B cell (primary cell): Measurements from ENCODE around the gene CFAP20. TPM values are rescaled to one million over a fixed set of nuclear protein-coding genes. Genes with fewer than 3 reads are reported as not detected.

Source experiments
- ATAC-seq: fragments of 200-7000 bp; cut with Tn5 transposase; one replicate; pipeline ENCODE4 v1.10.0; 2021; ENCODE audit warnings: low read depth, mild to moderate bottlenecking, moderate number of reproducible peaks, moderate library complexity
- CTCF ChIA-PET: fragments of 350-600 bp; sonication (Branson Sonifier 250); formaldehyde crosslinking; loops from one replicate; lab custom pipeline; 2021; ENCODE audit warnings: antibody characterized with exemption, inconsistent platforms; lab: Charles Lee
- POLR2A ChIA-PET: fragments of 350-600 bp; sonication (Branson Sonifier 250); formaldehyde crosslinking; loops from one replicate; lab custom pipeline; 2021; ENCODE audit warnings: antibody characterized with exemption; lab: Charles Lee
- DNase-seq: peaks from one replicate; pipeline ENCODE4 v3.0.0; 2013
- H2AFZ ChIP-seq: 2 replicates; pipeline ENCODE4 v1.6.1; 2012; ENCODE audit warnings: mild to moderate bottlenecking, low read depth, low read length; ENCODE audit not compliant: insufficient read depth, poor library complexity, severe bottlenecking
- H3K27ac ChIP-seq, 2 donors: 1 replicate in 1 of 2; 2 replicates in 1 of 2; pipeline ENCODE4 v1.5.1; 2012 to 2013; ENCODE audit warnings: low read length in 2 of 2, mild to moderate bottlenecking in 2 of 2, moderate library complexity in 1 of 2
- H3K27me3 ChIP-seq, 4 experiments: fragments of 200-600 bp in 1 of 4; sonication (generic) in 1 of 4; replicated peaks in 1 of 4; 1 replicate in 2 of 4; 2 replicates in 2 of 4; pipeline versions ENCODE4 v1.6.1 to v1.7.0; 2013 to 2016; ENCODE audit warnings: low read length in 3 of 4, mild to moderate bottlenecking in 2 of 4, mixed read lengths in 1 of 4, moderate library complexity in 1 of 4; ENCODE audit not compliant: insufficient read depth in 4 of 4, control insufficient read depth in 3 of 4; ENCODE audit errors: control extremely low read depth in 1 of 4
- H3K36me3 ChIP-seq, 2 experiments: replicated peaks in 1 of 2; 1 replicate in 1 of 2; 2 replicates in 1 of 2; pipeline versions ENCODE4 v1.6.1 to v1.7.1; 2013; ENCODE audit warnings: low read length in 1 of 2; ENCODE audit not compliant: insufficient read depth in 2 of 2, control insufficient read depth in 1 of 2; ENCODE audit errors: control extremely low read depth in 1 of 2, extremely low read depth in 1 of 2
- H3K4me1 ChIP-seq, 2 donors: fragments of 200-600 bp in 1 of 2; sonication (generic) in 1 of 2; 1 replicate in 1 of 2; 2 replicates in 1 of 2; pipeline versions ENCODE4 v1.5.1 to v1.6.1; 2013 to 2017; ENCODE audit warnings: low read length in 2 of 2; ENCODE audit not compliant: control insufficient read depth in 2 of 2, insufficient read depth in 2 of 2
- H3K4me2 ChIP-seq: replicated peaks from 2 replicates; pipeline ENCODE3; 2012; ENCODE audit warnings: mild to moderate bottlenecking, low read depth, low read length; ENCODE audit not compliant: poor library complexity, severe bottlenecking
- H3K4me3 ChIP-seq, 5 experiments: fragments of 200-600 bp in 1 of 5; sonication (generic) in 1 of 5; 1 replicate in 3 of 5; 2 replicates in 2 of 5; pipeline versions ENCODE4 v1.5.1 to v1.7.0; 2011 to 2016; ENCODE audit warnings: low read length in 4 of 5, mild to moderate bottlenecking in 4 of 5, low read depth in 2 of 5, control low read depth in 1 of 5, moderate library complexity in 1 of 5; ENCODE audit not compliant: insufficient read depth in 1 of 5; ENCODE audit errors: control extremely low read depth in 1 of 5, extremely low read depth in 1 of 5
- H3K79me2 ChIP-seq: fragments of 200-600 bp; sonication (generic); one replicate; pipeline ENCODE4 v1.6.0; 2016; ENCODE audit warnings: low read length; ENCODE audit not compliant: control insufficient read depth, insufficient read depth
- H3K9ac ChIP-seq: fragments of 200-600 bp; sonication (generic); 2 replicates; pipeline ENCODE4 v1.6.1; 2017; ENCODE audit warnings: mild to moderate bottlenecking, low read length, moderate library complexity
- H3K9me3 ChIP-seq, 3 donors: one replicate each; pipeline versions ENCODE4 v1.6.1 to v1.7.1; 2013; ENCODE audit warnings: low read length in 2 of 3; ENCODE audit not compliant: control insufficient read depth in 2 of 3, insufficient read depth in 1 of 3; ENCODE audit errors: control extremely low read depth in 1 of 3
- H4K20me1 ChIP-seq: 2 replicates; pipeline ENCODE4 v1.6.0; 2012; ENCODE audit warnings: mild to moderate bottlenecking, low read length; ENCODE audit not compliant: insufficient read depth, control insufficient read depth, poor library complexity, severe bottlenecking
- H3K27ac Mint-ChIP-seq: one replicate; pipeline ENCODE4 v1.8.0; 2021; ENCODE audit warnings: mixed read lengths
- H3K27me3 Mint-ChIP-seq: one replicate; pipeline ENCODE4 v1.8.0; 2021; ENCODE audit warnings: mixed read lengths
- H3K4me1 Mint-ChIP-seq: one replicate; pipeline ENCODE4 v1.8.0; 2021; ENCODE audit warnings: mixed read lengths
- H3K4me3 Mint-ChIP-seq: one replicate; pipeline ENCODE4 v1.8.0; 2021; ENCODE audit warnings: mixed read lengths
- H3K9me3 Mint-ChIP-seq: one replicate; pipeline ENCODE4 v1.8.0; 2022; ENCODE audit warnings: mixed read lengths; ENCODE audit not compliant: insufficient read depth
- CTCF ChIP-seq: fragments of 200-600 bp; IDR thresholded peaks from one replicate; pipeline ENCODE4 v1.8.0; 2022; ENCODE audit warnings: antibody characterized with exemption, mild to moderate bottlenecking
- EZH2 ChIP-seq: IDR thresholded peaks from 2 replicates; pipeline ENCODE4 v1.6.1; 2012; ENCODE audit warnings: borderline replicate concordance, low read depth, mild to moderate bottlenecking, moderate library complexity, low read length; ENCODE audit not compliant: insufficient read depth, poor library complexity, severe bottlenecking
- WGBS: methylation state at CpG from one replicate; pipeline ENCODE4 v1.1.5; 2013; ENCODE audit warnings: missing lambda C conversion rate; ENCODE audit not compliant: insufficient coverage; 5-methylcytosine and 5-hydroxymethylcytosine counted together
- intact Hi-C: fragments of 100-400 bp; cut with micrococcal nuclease; formaldehyde crosslinking; loops from one replicate; pipeline ENCODE4 v1.10.0; 2022
- polyA plus RNA-seq: library from polyadenylated mRNA; depleted of rRNA; stranded (reverse); fragments of >200 nt; gene quantifications from 2 replicates; pipeline ENCODE4 v1.2.3, GENCODE V29; 2012
- total RNA-seq, 2 donors: library from RNA; stranded (reverse); fragments of 120-200 nt in 1 of 2; gene quantifications; 1 replicate in 1 of 2; 2 replicates in 1 of 2; pipeline versions ENCODE4 v1.2.3 to v1.2.4, GENCODE V29; 2013 to 2022

CFAP20 gene
- total and polyA plus RNA-seq, 2 donors (not counting 1 experiment from before 2014, with no cell fraction given) = 27.3 to 45.4 TPM

DNA sequence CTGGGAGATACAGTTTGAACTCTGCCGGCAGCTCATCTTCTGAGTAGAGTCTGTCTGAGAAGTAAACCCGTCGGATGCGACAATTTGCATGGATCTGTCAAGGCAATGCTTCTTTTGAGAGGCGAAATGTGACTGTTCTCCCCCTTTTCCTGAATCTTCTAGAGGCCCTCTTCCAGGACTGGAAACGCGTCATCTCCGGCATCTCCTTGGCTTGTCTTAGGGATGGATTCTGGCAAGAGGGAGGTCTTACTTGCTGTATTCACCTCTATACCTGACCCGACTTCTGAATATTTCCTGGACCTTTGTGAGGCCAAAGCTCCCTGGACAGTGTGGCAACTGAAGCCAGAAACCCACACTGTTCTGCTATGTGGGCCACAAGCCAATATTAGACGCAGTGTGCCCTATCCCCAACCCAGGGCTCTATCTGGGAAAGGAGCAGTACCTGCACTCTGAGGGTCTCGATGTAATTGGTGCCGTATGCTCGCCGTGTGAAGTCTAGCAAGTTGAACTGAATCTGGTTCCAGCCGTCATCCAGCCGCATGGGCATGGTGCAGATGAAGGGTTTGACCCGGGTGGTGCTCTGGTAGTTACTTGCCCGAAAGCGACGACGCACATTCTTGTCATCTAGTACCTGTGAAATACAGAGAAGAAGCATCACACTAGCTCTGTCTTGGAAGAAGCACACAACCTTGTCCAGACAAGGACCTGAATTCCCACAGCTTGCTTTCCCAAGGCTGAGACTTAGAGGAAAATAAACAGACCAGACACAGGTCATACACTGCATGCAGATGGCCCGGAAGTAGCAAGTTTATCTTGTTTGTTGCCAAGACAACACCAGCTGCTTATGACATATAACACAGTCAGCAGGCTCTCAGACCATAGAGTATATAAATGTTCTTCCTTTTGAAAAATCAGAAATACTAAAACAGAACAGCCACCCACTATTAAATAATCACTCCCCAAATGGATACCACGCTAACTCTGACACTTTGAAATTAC lies 14.1 kb downstream of the CFAP20 start:
- Histone ChIP-seq H3K4me2 (no peak overlapping the region), H3K79me2 (peaks cover 21% of the 10 kb centered on the region), H3K4me1 (no peaks in the 10 kb centered on the region), H3K9ac (no peak overlapping the region), H2AFZ (no peak overlapping the region), H3K36me3 (peaks cover 15 to 32% of the 10 kb centered on the region in 2 experiments), H3K9me3 (no peaks in the 10 kb centered on the region), H4K20me1 (peaks cover 25% of the 10 kb centered on the region), H3K27me3 (no peaks in the 10 kb centered on the region), H3K27ac (no peak overlapping the region), H3K4me3 (no peak overlapping the region)
- TF ChIP-seq EZH2 = no peak
- no peak for TF ChIP-seq CTCF
- no peaks in the 10 kb centered on the region for H3K9me3 Mint-ChIP-seq
- WGBS = 99% methylated on average over 18 of the region's 23 CpGs
- H3K27me3 Mint-ChIP-seq = no peaks in the 10 kb centered on the region
- H3K4me1 Mint-ChIP-seq = peaks cover 5% of the 10 kb centered on the region
- DNase-seq = no peak
- CTCF ChIA-PET = no interaction called here
- intact Hi-C loops = no loop called here
- no peak for ATAC-seq
- POLR2A ChIA-PET = no interaction called here
- H3K4me3 Mint-ChIP-seq = no peak overlapping the region
- H3K27ac Mint-ChIP-seq = no peak overlapping the region

DNA sequence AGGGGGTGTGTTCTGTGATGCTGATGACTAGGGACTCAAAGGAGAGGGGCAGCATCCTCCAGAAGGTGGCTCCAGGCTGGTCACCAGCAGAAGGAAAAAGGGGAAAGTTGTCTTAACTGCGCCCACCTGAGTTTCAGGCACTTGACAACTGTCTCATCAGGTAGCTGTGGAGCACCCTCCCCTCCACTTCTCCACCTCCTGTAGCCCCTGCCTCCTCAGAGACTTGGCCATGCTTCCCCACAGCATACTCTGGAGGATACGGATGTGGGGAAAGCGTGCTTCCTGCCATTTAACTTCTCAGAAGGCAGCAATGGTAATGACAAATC lies 17.9 kb downstream of the CFAP20 start:
- no peak for ATAC-seq
- WGBS = 77% methylated on average over 2 of the region's 3 CpGs

More for the DNA sequence above, 17.9 kb downstream of the CFAP20 start:
- Histone ChIP-seq H2AFZ (no peak overlapping the region), H3K27me3 (no peaks in the 10 kb centered on the region), H3K4me3 (no peak overlapping the region), H3K4me2 (no peak overlapping the region), H3K9ac (no peak overlapping the region), H4K20me1 (no peaks in the 10 kb centered on the region), H3K9me3 (no peaks in the 10 kb centered on the region), H3K27ac (no peak overlapping the region), H3K4me1 (peaks cover 5 to 10% of the 10 kb centered on the region in 2 donors), H3K36me3 (peaks cover 10 to 25% of the 10 kb centered on the region in 2 experiments), H3K79me2 (no peaks in the 10 kb centered on the region)
- H3K9me3 Mint-ChIP-seq = no peaks in the 10 kb centered on the region
- no peaks in the 10 kb centered on the region for H3K27me3 Mint-ChIP-seq
- ChIA-PET POLR2A (no interaction called here), CTCF (interaction anchor here (0.7 kb wide), 1 partner anchor 10 kb away, joined by 3 read pairs; no protein-coding TSS in a partner anchor)
- no peak overlapping the region for H3K4me3 Mint-ChIP-seq
- H3K4me1 Mint-ChIP-seq = peaks cover 12% of the 10 kb centered on the region
- intact Hi-C loops = no loop called here
- no peak for DNase-seq
- H3K27ac Mint-ChIP-seq = no peak overlapping the region
- no peak for TF ChIP-seq CTCF
- TF ChIP-seq EZH2 = no peak
